ENCODE results near the gene ANKRD11. TPM values are rescaled to one million over a fixed set of nuclear protein-coding genes. Genes with fewer than 3 reads are reported as not detected.

Gene ANKRD11
- total RNA-seq, 2 experiments from 2014 or later = 174 to 177 TPM

- H3K36me3 Mint-ChIP-seq (ENCODE audit: low read depth) = peaks cover 19% of the 10 kb centered on the region
- CTCF ChIA-PET = interaction anchor here (0.7 to 1.0 kb wide), 3 partner anchors 15 to 169 kb away, joined by 3 read pairs; no protein-coding TSS in a partner anchor
- H3K27ac Mint-ChIP-seq = no peak overlapping the region
- no peak for DNase-seq
- H3K4me1 Mint-ChIP-seq (ENCODE audit: low read depth) = peaks cover 87% of the 10 kb centered on the region
- no peaks in the 10 kb centered on the region for H3K27me3 Mint-ChIP-seq (ENCODE audit: low read depth)
- intact Hi-C loops (cut with micrococcal nuclease) = no loop called here
- no peak overlapping the region for H3K4me3 Mint-ChIP-seq
- H3K9me3 Mint-ChIP-seq = peaks cover 2% of the 10 kb centered on the region
These were observed 111.2 kb downstream of the ANKRD11 start for GRCh38 chr16:89378947-89379771.

GRCh38 chr16:89377453-89377848 is 112.9 kb downstream of the ANKRD11 start:
- Mint-ChIP-seq H3K36me3 (ENCODE audit: low read depth) (peaks cover 20% of the 10 kb centered on the region), H3K27me3 (ENCODE audit: low read depth) (no peaks in the 10 kb centered on the region), H3K4me3 (no peak overlapping the region), H3K27ac (peak overlapping the region; percentile 28), H3K9me3 (peaks cover 2% of the 10 kb centered on the region), H3K4me1 (ENCODE audit: low read depth) (peaks cover 81% of the 10 kb centered on the region)
- DNase-seq = no peak
- CTCF ChIA-PET = no interaction called here
- intact Hi-C loops (cut with micrococcal nuclease) = no loop called here

- peaks cover 2% of the 10 kb centered on the region for H3K9me3 Mint-ChIP-seq
- H3K27me3 Mint-ChIP-seq (ENCODE audit: low read depth) = no peaks in the 10 kb centered on the region
- DNase-seq = no peak
- peaks cover 21% of the 10 kb centered on the region for H3K36me3 Mint-ChIP-seq (ENCODE audit: low read depth)
- H3K4me1 Mint-ChIP-seq (ENCODE audit: low read depth) = peaks cover 78% of the 10 kb centered on the region
- intact Hi-C loops (cut with micrococcal nuclease) = no loop called here
- no peak overlapping the region for H3K4me3 Mint-ChIP-seq
- H3K27ac Mint-ChIP-seq = peak overlapping the region; percentile 28
- CTCF ChIA-PET = no interaction called here
These were observed 113.4 kb downstream of the ANKRD11 start for GRCh38 chr16:89376812-89377452.

- H3K27ac Mint-ChIP-seq = no peak overlapping the region
- peaks cover 80% of the 10 kb centered on the region for H3K4me1 Mint-ChIP-seq (ENCODE audit: low read depth)
- peaks cover 24% of the 10 kb centered on the region for H3K36me3 Mint-ChIP-seq (ENCODE audit: low read depth)
- H3K9me3 Mint-ChIP-seq = peaks cover 2% of the 10 kb centered on the region
- no peak for DNase-seq
- intact Hi-C loops (cut with micrococcal nuclease) = no loop called here
- no peak overlapping the region for H3K4me3 Mint-ChIP-seq
- CTCF ChIA-PET = no interaction called here
- no peaks in the 10 kb centered on the region for H3K27me3 Mint-ChIP-seq (ENCODE audit: low read depth)
These were observed 114.7 kb downstream of the ANKRD11 start for GRCh38 chr16:89375686-89376085.

- peaks cover 24% of the 10 kb centered on the region for H3K36me3 Mint-ChIP-seq (ENCODE audit: low read depth)
- peaks cover 80% of the 10 kb centered on the region for H3K4me1 Mint-ChIP-seq (ENCODE audit: low read depth)
- H3K4me3 Mint-ChIP-seq = no peak overlapping the region
- CTCF ChIA-PET = interaction anchor here (1.1 kb wide), 1 partner anchor 81 kb away, joined by 6 read pairs; no protein-coding TSS in a partner anchor
- no peak overlapping the region for H3K27ac Mint-ChIP-seq
- intact Hi-C loops (cut with micrococcal nuclease) = no loop called here
- H3K27me3 Mint-ChIP-seq (ENCODE audit: low read depth) = no peaks in the 10 kb centered on the region
- H3K9me3 Mint-ChIP-seq = peaks cover 2% of the 10 kb centered on the region
- DNase-seq = no peak
These were observed 115.3 kb downstream of the ANKRD11 start for GRCh38 chr16:89375021-89375420.

GRCh38 chr16:89374393-89374960 is 115.9 kb downstream of the ANKRD11 start:
- Mint-ChIP-seq H3K27ac (no peak overlapping the region), H3K4me3 (no peak overlapping the region), H3K9me3 (peaks cover 2% of the 10 kb centered on the region), H3K4me1 (ENCODE audit: low read depth) (peaks cover 81% of the 10 kb centered on the region), H3K36me3 (ENCODE audit: low read depth) (peaks cover 23% of the 10 kb centered on the region), H3K27me3 (ENCODE audit: low read depth) (no peaks in the 10 kb centered on the region)
- intact Hi-C loops (cut with micrococcal nuclease) = no loop called here
- DNase-seq = no peak
- CTCF ChIA-PET = interaction anchor here (0.9 to 1.1 kb wide), 3 partner anchors 57 to 134 kb away, joined by 3 to 6 read pairs (median 3); no protein-coding TSS in a partner anchor

GRCh38 chr16:89373355-89374110 is 116.8 kb downstream of the ANKRD11 start:
- no peak for DNase-seq
- H3K36me3 Mint-ChIP-seq (ENCODE audit: low read depth) = peaks cover 20% of the 10 kb centered on the region
- CTCF ChIA-PET = interaction anchor here (0.9 to 1.5 kb wide), 3 partner anchors 38 to 133 kb away, joined by 3 to 4 read pairs (median 3); no protein-coding TSS in a partner anchor
- intact Hi-C loops (cut with micrococcal nuclease) = no loop called here
- H3K4me1 Mint-ChIP-seq (ENCODE audit: low read depth) = peaks cover 82% of the 10 kb centered on the region
- no peaks in the 10 kb centered on the region for H3K27me3 Mint-ChIP-seq (ENCODE audit: low read depth)
- H3K9me3 Mint-ChIP-seq = peaks cover 2% of the 10 kb centered on the region
- no peak overlapping the region for H3K4me3 Mint-ChIP-seq
- H3K27ac Mint-ChIP-seq = no peak overlapping the region

- Mint-ChIP-seq H3K4me1 (ENCODE audit: low read depth) (peaks cover 79% of the 10 kb centered on the region), H3K27ac (peak overlapping the region; percentile 13), H3K9me3 (peaks cover 2% of the 10 kb centered on the region), H3K27me3 (ENCODE audit: low read depth) (no peaks in the 10 kb centered on the region), H3K4me3 (no peak overlapping the region), H3K36me3 (ENCODE audit: low read depth) (peaks cover 15% of the 10 kb centered on the region)
- intact Hi-C loops (cut with micrococcal nuclease) = no loop called here
- CTCF ChIA-PET = interaction anchor here (1.0 to 1.5 kb wide), 2 partner anchors 11 to 37 kb away, joined by 3 to 4 read pairs; no protein-coding TSS in a partner anchor
- DNase-seq = no peak
These were observed 118.3 kb downstream of the ANKRD11 start for GRCh38 chr16:89371968-89372634.

- Mint-ChIP-seq H3K36me3 (ENCODE audit: low read depth) (peaks cover 11% of the 10 kb centered on the region), H3K9me3 (no peaks in the 10 kb centered on the region), H3K27ac (peak overlapping the region; percentile 13)
These were observed 119.0 kb downstream of the ANKRD11 start for GRCh38 chr16:89371386-89371785.

GRCh38 chr16:89370601-89371000 is 119.8 kb downstream of the ANKRD11 start:
- no peak for DNase-seq
- no peak overlapping the region for H3K4me3 Mint-ChIP-seq
- CTCF ChIA-PET = interaction anchor here (0.5 kb wide), 1 partner anchor 138 kb away, joined by 3 read pairs; the partner anchor contains the start of gene SPG7
- peaks cover 14% of the 10 kb centered on the region for H3K36me3 Mint-ChIP-seq (ENCODE audit: low read depth)
- no peaks in the 10 kb centered on the region for H3K27me3 Mint-ChIP-seq (ENCODE audit: low read depth)
- H3K4me1 Mint-ChIP-seq (ENCODE audit: low read depth) = peaks cover 80% of the 10 kb centered on the region
- no peak overlapping the region for H3K27ac Mint-ChIP-seq
- intact Hi-C loops (cut with micrococcal nuclease) = no loop called here
- H3K9me3 Mint-ChIP-seq = no peaks in the 10 kb centered on the region

More at GRCh38 chr16:89371386-89371785, 119.0 kb downstream of the ANKRD11 start:
- H3K4me1 Mint-ChIP-seq (ENCODE audit: low read depth) = peaks cover 79% of the 10 kb centered on the region
- CTCF ChIA-PET = interaction anchor here (0.5 to 1.0 kb wide), 2 partner anchors 12 to 137 kb away, joined by 3 read pairs; partner anchors contain the start of gene SPG7
- H3K4me3 Mint-ChIP-seq = no peak overlapping the region
- DNase-seq = no peak
- H3K27me3 Mint-ChIP-seq (ENCODE audit: low read depth) = no peaks in the 10 kb centered on the region
- intact Hi-C loops (cut with micrococcal nuclease) = no loop called here

GRCh38 chr16:89370081-89370511 is 120.3 kb downstream of the ANKRD11 start:
- Mint-ChIP-seq H3K27me3 (ENCODE audit: low read depth) (no peaks in the 10 kb centered on the region), H3K4me3 (no peak overlapping the region), H3K9me3 (no peaks in the 10 kb centered on the region), H3K4me1 (ENCODE audit: low read depth) (peaks cover 85% of the 10 kb centered on the region), H3K36me3 (ENCODE audit: low read depth) (peaks cover 14% of the 10 kb centered on the region), H3K27ac (peak overlapping the region; percentile 24)
- DNase-seq = no peak
- intact Hi-C loops (cut with micrococcal nuclease) = no loop called here
- CTCF ChIA-PET = interaction anchor here (0.5 kb wide), 1 partner anchor 11 kb away, joined by 3 read pairs; no protein-coding TSS in a partner anchor
